ENCODE results near the gene CLEC18C.
"Not testable (repeated sequence)": the region's sequence is repeated elsewhere in the genome, so short reads cannot be mapped to it uniquely, and the experiment has no call there.

CLEC18C gene

GRCh38 chr16:70204668-70205405 is 31.2 kb downstream of the CLEC18C start:
- in situ Hi-C loops (cut with MboI; ENCODE audit: low sequenced_read_pairs): not testable (repeated sequence)

DNA sequence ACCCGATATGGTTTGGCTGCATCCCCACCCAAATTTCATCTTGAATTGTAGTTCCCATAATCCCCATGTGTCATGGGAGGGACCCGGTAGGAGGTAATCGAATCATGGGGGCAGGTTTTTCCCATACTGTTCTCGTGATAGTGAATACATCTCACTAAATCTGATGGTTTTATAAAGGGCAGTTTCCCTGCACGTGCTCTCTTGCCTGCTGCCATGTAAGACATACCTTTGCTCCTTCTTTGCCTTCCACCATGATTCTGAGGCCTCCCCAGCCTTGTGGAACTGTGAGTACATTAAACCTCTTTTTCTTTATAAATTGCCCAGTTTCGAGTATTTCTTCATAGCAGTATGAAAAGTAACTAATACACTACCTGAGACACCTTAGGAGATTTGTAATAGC is 32.8 kb downstream of the CLEC18C start:
- in situ Hi-C loops (cut with MboI; ENCODE audit: low sequenced_read_pairs): not testable (repeated sequence)

DNA sequence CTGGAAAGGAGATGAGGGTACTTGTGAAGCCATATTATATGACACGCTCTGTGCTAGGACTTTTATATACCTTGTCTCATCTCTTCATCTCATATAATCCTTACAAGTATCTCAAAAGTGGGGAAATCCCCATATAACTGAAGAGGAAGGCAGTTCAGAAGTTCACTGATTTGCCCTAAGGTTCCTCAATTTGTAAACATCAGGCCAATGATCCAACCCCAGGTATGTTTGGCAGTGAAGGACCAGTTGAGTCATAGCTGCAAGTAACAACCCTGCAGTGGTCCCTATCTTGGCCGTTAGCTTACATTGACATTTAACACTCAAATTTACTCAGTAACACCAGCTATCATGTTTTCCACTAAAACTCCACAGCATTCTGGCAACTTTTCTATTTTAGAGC is 45.0 kb downstream of the CLEC18C start:
- in situ Hi-C loops (cut with MboI; ENCODE audit: low sequenced_read_pairs): not testable (repeated sequence)

- in situ Hi-C loops (cut with MboI; ENCODE audit: low sequenced_read_pairs): not testable (repeated sequence)
Observed at GRCh38 chr16:70222574-70222973, 49.0 kb downstream of the CLEC18C start.

DNA sequence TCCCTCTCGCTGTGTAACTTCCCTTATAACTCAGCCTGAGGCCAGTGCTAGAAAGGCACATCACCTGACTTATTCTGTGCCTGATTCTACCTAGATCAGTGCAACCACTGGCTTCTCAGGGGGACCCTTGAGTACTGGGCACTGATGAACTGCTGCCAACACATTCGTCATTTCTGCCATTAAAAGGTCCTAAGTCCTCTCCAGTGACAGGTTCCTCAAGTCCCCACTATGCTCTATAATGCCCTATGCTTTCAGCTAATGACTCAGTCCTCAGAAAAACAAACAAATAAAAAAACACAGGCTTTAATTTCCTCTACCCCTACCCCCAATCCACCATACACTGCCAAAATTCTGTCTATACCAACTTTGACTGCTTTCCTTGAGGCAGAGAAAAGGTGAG is 49.6 kb downstream of the CLEC18C start:
- in situ Hi-C loops (cut with MboI; ENCODE audit: low sequenced_read_pairs): not testable (repeated sequence)

DNA sequence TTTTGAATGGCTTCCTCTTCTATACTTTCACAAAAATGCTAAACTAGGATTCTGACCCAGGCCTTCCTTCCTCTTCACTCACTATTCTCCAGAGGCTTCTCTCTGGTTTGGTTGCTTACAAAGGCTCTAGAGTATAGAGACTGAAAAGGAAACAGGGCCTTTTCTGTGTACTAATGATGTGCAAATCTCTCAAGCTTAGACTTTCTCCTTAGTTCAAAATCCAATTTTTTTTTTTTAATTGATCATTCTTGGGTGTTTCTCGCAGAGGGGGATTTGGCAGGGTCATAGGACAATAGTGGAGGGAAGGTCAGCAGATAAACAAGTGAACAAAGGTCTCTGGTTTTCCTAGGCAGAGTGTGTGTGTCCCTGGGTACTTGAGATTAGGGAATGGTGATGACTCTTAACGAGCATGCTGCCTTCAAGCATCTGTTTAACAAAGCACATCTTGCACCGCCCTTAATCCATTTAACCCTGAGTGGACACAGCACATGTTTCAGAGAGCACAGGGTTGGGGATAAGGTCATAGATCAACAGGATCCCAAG is 50.5 kb downstream of the CLEC18C start:
- in situ Hi-C loops (cut with MboI; ENCODE audit: low sequenced_read_pairs): not testable (repeated sequence)

- in situ Hi-C loops (cut with MboI; ENCODE audit: low sequenced_read_pairs): not testable (repeated sequence)
Observed at GRCh38 chr16:70224645-70225044, 51.1 kb downstream of the CLEC18C start.

DNA sequence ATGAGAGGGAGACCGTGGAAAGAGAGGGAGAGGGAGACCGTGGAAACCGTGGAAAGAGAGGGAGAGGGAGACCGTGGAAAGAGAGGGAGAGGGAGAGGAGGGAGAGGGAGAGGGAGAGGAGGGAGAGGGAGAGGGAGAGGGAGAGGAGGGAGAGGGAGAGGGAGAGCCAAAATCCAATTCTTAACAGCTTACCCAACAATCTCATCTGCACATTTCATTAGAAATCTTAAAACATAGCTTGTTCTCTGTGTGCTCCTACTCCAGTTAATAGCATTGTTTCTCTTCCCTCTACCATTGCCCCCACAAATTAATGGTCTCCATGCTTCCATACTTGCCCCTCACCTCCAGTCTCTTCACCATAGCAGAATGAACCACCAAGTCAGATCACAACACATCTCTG is 51.8 kb downstream of the CLEC18C start:
- in situ Hi-C loops (cut with MboI; ENCODE audit: low sequenced_read_pairs): not testable (repeated sequence)

DNA sequence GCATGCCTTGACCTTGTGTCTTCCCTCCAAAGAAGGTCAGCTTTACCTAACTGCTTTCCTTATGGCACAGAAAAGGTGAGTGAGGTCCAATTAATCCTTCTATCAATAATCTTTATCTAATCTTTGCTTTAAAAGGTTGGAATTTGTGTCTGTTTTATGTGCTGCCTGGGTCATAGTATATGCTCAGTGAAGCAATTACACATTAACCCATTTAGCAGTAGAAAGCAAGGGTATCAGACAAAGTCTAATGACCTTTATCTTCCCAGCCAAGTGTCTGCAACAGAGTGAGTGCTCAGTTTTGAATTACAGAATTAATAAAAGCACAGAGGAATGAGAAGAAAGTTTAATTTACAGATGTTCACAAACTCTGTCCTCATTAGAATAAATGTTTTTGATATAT is 52.4 kb downstream of the CLEC18C start:
- in situ Hi-C loops (cut with MboI; ENCODE audit: low sequenced_read_pairs): not testable (repeated sequence)

DNA sequence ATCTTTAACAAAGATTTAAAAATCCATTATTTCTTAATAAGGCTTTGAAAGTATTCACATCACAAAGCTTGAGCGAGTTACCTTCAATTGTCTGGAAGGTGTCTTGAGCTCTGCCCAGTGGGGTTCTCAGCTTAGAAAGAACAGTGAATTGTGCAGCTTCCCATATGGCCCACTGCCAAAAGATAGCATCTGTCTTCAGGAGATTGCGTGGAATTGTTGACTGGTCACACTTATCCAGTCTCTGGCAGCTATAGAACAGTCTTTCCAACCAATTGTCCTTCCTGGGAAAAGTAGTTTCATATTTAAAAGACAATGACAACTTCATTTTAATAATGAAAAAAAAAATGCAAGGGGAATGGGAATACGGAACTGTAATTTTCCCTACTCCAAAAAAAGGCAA is 58.2 kb downstream of the CLEC18C start:
- in situ Hi-C loops (cut with MboI; ENCODE audit: low sequenced_read_pairs): not testable (repeated sequence)

Data from HL-60/S4 treated with phorbol 12-myristate 13-acetate at 8.2 ng/mL for 4 days and 3 days (cell line).